Stimulated activated CD4-positive, alpha-beta T cell treated with anti-CD3 and anti-CD28 coated beads, Interleukin-2, amount 100 ng/mL, for 48 hours (primary cell): ENCODE measurements around the gene RGL4.
"Not testable (repeated sequence)": the region's sequence is repeated elsewhere in the genome, so short reads cannot be mapped to it uniquely, and the experiment has no call there.

Experiments used
- DNase-seq, 2 donors: peaks; one replicate each; pipeline ENCODE4 v3.0.0-alpha.2; 2020

The RGL4 gene, protein sequence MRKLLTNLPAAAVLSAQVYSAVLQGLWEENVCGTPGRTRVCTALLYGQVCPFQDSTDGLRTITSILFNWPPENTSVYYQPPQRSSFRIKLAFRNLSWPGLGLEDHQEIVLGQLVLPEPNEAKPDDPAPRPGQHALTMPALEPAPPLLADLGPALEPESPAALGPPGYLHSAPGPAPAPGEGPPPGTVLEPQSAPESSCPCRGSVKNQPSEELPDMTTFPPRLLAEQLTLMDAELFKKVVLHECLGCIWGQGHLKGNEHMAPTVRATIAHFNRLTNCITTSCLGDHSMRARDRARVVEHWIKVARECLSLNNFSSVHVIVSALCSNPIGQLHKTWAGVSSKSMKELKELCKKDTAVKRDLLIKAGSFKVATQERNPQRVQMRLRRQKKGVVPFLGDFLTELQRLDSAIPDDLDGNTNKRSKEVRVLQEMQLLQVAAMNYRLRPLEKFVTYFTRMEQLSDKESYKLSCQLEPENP

DNA sequence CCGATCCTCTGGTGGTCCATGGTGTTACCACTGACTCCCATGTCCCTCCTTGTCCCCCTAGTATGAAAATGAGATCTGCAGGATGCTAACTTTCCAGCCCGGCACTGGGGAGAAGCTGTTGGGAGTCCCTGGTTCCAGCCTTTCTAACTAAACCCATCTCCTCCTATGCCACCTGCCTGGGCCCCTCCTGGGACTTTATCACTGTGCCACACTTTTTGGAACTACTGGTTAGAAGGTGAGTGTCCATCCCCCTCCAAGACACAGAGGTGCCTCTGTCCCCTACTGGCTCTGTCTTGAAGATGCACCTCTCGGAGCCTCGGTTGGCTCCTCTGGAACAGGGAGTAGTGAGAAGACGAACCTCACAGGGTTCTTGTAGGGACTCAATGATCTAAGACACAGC is at the start of gene RGL4:
TSS of gene RGL4 (plus strand) at position 301 of the 400 bp plus-strand sequence. CDS start 1,018 bp downstream, outside the sequence.
- no peak for DNase-seq

DNA sequence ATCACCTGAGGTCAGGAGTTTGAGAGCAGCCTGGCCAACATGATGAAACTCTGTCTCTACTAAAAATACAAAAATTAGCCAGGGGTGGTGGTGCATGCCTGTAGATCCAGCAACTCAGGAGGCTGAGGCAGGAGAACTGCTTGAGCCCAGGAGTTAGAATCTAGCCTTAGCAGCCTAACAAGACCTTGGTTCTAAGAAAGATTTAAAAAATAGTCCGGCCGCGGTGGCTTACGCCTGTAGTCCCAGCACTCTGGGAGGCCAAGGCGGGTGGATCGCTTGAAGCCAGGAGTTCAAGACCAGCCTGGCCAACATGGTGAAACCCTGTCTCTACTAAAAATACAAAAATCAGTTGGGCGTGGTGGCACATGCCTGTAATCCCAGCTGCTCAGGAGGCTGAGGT is 44.3 kb upstream of the RGL4 start:
- DNase-seq = not testable (repeated sequence)

DNA sequence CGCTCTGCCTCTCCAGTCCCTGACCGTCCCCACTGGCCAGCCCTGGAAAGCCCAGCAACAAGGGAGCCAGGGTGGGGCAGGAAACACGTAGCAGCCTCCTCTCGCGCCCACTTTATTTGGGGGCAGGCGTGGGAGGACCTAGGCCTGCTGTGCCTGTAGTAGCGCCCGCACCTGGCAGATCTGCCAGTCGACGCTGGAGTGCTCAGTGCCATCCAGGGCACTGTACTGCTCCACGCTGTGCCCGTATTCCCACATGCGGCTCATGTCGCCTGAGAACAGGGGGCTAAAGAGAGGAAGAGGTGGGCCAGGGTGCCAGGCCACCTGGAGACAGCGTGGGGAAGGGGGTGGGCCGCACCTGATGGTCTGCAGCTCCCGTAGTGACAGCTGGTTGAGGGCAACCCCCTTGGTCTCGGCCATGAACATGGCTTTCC is 41.7 kb upstream of the RGL4 start:
- no peak for DNase-seq

DNA sequence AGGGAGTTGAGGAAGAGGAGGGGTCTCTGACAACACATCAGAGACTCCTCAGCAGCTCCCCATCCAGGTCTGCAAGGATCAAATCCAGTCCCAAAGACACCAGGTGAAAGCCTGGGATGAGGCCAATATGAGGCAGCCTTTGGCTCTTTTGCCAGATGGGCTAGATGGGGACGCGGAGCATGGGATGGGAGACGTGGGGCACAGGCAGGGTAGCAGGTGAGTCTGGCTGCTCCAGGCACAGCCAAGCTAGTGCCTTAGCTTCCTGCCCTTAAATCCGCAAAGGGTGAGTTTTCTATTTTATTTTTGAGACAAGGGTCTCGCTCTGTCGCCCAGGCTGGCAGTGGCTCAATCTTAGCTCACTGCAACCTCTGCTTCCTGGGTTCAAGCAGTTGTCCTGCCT is 39.1 kb upstream of the RGL4 start:
- DNase-seq = no peak

DNA sequence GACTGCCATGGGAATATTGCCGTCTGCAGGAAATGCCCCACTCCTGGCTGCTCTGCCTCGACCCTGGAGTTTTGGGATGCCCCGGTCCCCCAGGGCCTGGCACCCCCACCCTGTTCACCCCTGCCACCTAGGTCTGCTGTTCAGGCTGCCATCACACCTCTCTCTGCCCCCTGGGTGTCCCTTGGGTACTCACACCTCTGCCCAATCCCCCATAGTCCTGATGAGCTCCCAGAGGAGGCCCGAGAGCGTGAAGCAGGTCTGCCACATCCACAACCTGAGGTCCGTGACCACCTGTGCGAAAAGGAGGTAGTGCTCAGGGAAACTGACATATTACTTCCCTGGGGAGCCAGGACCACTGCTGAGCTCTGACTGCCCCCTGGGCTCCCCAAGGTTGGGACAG is 38.5 kb upstream of the RGL4 start:
- DNase-seq = no peak

DNA sequence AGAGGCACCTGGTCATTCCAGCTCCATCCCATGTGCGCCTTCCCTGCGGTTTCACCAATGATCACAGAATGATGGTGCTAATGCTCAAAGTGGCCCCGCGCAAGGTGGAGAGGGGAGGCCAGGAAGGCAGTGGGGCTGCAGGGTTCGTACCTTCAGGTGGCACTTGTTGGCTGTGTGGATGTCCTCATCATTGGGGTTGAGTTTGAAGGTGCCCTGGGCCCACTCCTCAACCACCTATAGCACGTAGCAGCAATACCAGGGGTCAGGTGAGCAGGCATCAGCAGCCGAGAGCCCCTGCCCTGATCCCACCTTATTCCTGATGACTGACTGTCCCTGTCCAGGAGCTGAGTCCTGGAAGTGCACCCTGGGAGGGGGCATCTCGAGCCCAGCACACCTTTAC is 38.1 kb upstream of the RGL4 start:
- no peak for DNase-seq

DNA sequence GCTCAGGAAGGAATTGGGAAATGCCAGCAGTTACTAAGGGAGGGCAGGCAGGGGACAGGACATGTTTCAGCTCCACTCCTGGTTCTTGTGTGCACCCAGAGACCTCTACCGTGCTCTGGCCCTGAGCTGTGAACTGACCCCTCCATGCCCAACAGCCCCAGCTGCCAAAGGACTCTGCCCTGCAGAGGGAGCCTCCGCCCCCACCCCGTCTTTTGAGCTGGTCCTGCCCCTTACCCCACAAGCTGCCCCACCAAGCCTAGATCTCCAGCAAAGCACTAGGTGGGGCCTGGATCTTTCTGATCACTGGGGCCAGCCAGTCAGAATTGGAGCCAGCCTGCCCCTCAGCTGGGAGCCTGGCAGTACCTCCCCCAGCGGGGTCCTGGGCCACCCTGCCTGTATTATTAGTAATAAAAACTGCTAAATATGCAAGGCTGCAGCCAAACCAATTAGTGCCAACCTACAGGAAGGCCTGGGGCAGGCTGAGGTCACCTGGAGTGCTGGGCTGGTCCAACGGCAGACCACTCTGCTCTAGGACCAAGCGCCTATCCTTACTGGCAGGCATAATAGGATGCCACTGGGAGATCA is 34.8 kb upstream of the RGL4 start:
- no peak for DNase-seq

DNA sequence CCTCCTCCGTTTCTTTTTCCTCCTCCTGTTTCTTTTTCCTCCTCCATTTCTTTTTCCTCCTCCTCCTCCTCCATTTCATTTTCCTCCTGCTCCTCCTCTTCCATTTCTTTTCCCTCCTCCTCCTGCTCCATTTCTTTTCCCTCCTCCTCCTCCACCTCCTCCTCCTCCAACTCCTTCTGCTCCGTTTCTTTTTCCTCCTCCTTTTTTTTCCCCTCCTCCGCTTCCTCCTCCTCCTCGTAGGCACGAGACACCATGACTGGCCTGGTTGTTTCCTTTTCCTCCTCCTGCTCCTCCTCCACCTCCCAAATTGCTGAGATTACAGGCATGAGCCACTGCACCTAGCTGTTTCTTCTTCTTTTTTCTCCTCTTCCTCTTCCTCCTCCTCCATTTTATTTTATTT is 33.1 kb upstream of the RGL4 start:
- no peak for DNase-seq

DNA sequence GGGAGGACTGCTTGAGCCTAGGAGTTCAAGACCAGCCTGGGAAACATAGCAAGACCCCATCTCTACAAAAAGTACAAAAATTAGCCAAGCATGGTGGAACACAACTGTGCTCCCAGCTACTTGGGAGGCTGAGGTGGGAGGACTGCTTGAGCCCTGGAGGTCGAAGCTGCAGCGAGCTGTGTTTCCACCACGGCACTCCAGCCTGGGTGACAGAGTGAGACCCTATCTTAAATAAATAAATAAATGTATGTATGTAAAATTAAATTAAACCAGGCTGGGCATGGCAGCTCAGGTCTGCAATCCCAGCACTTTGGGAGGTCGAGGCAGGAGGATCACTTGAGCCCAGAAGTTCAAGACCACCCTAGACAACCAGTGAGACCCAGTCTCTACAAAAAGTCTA is 30.4 kb upstream of the RGL4 start:
- DNase-seq = not testable (repeated sequence)

DNA sequence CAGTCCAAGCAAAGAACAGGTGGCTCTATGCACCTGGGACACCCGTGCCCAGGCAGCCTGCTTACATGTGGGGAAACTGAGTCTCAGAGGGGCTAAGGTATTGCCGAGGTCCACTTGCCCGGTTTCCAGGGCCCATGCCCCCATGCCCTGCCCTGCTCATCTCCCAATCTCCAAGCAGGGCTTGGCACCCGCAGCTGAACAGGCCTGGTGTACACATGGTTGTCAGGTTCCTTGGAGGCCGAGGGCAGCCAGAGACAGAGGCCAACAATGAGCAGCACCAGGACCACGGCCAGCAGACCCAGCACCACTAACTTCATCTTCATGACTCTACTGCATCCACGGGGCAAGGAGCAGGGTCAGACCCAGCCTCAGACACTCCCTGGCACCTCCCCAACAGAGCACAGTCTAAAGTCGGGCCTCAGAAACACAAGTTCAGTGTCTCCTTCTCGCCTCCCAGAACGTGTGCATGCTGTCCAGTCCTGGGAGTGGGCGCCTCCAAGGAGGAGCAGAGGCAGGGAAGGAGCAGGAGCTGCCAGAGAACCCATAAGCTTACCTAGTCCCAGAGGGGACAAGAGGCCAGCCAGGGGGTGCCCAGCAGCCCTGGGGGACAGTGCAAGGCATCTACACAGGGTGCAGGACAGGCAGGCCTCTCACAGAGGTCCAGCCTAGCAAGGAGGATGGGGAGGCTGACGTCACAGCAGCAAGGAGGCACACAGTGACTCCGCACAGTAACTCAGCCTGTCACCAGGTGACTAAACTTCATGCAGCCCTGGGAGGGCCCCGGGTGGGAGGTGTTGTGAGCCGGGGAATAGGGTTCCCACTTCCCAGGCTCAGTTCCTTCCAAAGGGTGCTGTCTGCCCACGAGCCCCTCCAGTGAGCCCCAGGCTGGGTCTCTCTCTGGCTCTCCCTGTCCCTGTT is 20.2 kb upstream of the RGL4 start:
- DNase-seq = no peak

DNA sequence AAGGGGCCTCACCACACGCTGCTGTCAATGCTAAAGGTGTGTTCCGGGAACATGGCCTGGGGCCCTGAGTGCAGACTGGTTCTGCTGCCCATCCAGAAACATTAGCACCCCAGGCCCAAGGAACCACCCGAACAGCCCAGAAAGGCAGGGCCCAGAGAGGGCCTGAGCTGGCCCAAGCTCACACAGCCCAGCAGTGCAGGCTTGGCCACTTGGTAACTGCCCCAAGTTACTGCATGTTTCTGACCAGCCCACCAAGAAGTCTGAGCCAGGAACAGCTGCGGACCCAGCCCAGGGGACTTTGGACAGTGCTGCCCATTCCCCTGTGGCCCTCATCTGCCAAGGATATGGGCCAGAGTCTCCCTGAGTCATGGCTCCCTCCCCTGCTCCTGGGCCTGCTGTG is 19.4 kb upstream of the RGL4 start:
- DNase-seq = not testable (repeated sequence)

DNA sequence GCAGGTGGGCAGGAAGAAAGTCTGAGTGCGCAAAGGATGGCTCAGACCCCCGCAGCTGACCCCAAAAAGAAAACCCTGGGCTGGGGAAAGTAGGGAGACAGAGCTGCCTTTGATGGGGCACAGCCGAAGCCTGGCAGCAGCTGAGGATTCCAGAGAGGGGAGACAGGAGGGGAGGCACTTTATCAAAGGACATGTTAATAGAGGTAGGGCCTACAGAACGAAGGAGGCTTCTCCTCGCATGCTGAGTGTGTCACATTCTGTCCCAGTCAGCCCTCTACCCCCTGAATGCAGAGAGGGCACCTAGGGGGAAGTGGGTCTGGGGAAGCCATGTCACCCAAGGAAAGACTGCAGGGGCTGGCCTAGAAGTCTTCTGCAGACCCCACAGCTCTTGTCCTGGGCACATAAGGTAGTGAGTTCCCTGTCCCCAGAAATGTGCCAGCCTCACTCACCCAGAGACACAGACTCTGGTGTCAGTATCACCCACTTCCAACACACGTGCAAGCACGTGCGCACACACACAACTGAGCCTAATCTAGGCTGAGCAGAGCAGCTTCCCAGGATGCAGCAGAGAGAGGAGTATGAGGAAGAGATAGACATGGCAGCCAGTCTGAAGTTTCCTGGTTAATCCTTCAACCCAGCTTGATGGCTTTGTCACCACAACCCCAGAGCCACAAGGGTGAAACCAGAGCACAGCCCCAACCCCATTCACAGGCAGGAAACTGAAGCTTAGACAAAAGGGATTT is 18.3 kb upstream of the RGL4 start:
- DNase-seq = not testable (repeated sequence)

DNA sequence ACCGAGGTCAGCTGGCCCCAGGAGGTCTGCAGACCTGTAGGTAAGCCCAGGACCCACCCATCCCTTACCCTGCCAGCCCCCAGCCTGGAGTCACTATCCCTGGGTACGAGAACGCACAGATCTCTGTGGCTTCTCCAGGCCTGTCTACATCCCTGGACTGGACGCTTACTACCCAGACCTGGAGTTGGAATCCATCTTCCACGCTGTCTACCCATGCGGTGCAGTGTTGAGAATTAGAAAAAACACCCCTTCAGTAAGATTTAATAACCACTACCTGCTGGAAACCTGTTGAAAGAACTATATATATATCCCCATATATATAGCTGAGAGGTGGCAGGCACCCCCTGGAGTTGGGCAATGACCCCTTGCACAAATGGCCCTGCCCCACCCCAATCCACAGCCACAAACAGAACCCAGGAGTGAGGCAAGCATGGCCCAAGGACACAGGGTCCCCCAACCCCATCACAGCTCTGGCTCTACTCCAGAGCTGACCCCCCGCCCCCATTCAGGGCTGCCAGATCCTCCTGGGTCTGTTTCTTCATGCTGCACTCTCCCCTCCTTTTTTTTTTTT is 17.7 kb upstream of the RGL4 start:
- DNase-seq = no peak

DNA sequence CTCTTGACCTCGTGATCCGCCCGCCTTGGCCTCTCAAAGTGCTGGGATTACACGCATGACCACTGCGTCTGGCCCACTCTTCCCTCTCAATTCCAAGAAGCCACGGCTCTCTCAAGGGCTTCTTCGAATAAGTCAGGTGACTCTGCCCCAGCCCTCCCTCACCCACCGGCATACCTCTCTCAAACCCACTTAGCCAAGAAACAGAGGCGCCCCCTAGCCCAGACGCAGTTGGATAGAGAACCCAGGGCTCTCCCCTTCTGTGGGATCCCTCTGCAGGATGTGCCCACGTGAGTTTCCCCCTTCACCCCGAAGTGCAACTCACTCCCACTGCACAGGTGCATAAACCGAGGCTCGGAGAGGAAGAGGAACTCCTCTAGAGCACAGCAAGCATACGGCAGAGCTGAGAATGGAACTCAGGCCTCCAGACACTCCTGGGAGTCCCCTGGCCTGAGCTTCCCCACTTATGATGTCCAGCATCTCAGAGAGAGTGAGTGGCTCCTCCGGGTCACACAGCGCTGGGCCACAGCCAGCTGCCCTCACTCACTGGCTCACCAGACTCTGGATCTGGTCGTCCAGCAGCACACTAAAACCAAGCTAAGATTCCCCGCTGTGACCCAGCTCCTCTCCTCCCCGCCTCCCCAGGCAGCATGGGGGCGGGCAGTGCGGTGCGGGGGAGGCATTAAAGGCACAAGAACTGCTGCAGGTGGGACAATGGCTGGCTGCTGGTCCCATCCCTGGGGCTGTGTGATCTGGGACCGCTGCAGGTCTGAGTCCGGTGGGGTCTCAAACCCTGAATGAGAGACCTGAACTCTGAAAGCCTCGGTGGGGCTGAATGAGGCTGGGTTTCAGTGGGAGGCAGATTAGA is 16.8 kb upstream of the RGL4 start:
- DNase-seq = no peak

DNA sequence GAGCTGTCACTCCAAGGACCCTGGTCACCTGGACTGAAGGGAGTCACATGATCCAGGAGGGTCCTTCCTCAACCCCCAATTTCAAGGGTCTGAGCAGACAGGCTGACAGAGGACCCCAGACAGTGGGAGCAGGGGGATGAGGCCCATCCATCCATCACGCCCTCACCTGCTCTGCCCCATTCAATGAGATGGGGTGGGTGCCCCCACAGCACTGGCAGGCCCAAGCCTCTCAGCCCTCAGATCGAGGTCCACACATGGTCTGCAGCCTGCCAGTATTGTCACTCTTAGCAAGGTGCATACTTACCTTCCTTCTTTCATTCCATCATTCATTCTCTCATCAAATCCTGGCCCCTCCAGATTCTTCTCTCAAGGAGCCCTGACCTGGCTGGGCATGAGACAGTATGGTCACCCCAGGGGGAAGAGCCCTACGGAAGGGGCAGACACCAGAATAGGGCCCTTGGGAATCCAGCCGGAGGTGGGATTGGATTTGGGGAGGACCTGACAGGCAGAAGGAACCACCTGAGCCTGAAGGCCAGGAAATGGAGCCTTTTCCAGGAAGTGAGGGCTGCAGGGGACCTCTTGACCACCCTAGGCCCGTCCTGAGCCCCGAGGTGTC is 15.8 kb upstream of the RGL4 start:
- DNase-seq = not testable (repeated sequence)

DNA sequence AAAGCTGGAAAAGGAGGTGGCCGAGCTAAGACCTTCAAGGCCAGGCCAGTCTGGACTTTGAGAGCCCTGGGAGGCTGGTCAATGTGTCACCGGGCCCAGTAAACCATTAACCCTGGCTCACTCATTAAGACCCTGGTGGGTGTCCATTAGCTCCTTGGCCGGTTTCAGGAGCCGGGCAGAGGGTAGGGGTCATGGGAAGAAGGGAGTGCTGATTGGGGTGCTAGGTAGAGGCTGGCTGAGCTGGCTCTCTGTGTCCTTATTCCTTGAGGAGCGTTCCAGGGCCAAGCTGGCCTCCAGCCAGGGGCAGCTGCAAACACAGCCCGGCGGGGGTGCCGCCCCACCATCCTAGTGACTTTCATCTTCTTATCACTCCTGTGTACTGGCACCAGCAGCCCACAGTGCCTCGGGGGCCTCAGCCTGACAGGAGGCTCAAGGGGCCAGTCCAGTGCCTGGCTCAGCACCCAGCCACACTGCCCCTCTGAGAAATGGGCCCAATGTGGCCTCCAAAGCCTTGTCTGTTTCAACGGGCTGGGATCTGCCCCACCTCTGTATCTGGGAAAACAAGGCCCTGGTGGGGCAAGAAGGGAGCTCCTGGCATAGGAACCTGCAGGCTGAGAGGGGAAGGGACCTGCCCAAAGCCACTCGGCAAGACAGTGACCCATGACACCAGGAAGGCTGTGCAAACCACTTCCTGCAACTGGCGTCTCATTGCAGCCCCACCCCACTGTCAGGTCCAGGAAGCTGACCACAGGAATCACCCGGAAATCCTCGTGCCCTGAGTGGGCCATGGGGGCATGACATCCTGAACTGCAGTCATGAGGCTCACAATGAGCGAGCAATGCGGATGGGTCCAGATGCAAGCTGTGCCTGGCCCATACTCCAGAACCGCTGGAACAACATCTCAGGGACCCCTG is 15.1 kb upstream of the RGL4 start:
- no peak for DNase-seq

DNA sequence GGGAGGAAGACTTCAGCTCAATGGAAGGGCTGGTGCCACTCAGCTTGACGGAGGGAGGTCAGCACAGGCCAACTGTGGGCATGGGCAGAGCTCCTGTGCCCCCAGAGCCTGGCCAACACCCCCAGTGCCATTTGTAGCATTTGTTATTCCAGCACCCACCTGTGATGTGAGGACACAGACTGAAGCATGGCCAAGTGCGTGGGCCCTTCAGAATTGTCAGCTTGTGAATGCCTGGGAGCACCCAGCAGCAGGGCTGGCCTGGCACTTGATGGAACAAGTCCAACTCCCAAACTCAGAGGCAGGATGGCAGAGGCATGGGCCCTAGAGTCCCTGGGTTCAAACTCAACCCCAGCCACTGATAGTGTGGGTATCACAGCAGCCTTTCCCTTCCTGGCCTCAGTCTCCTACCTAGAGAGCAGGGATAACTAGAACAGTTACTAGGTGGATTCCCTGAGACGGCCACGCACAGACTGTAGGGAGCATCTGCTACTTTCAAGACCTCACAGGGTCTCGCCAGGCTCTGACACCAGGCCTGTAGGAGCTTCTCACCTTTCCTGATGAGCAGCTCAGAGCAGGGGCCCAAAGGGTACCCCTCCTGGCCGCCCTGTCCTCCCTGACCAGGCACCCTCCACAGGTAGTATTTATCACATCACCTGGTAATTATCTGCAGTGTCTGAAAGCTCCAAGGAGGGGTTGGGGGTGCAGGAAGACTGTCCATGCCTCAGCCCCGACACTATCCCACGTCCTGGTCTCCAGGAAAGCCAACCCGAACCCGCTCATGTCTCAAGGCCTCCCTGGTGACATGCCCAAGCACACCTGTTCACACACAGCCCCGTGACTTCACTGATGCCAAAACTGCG is 13.7 kb upstream of the RGL4 start:
- DNase-seq = not testable (repeated sequence)

DNA sequence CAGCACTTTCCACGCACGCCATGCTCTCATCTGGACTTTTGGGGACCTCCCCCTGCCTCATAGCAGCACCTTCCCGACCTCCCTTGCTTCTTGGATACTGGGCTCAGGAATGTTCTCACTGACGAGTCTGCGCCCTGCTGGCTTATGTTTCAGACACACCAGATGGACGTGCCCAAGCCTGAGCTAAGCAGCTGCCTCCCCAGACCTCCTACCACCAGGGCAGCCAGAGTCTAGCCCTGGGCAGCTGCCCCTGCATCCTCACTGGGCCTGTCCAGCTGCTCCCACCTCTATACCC is 13.2 kb upstream of the RGL4 start:
- DNase-seq = no peak

DNA sequence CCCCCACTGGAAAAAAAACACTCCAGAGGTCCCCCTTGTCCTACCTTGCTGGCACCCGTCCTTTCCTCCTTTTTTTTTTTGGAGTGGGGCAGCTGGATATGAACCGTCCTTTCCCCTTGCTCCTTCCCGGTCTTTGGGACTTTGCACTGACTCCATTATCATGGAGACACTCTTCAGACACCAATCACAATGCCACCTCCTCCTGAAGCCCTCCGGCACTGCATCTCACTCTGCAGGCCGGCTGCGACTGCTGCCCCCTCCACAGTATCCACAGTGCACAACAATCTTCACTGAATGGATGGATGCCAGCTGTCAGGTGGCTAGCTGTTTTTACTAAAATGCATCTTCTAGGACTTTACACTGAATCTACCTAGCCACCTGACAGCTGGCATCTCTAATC is 12.7 kb upstream of the RGL4 start:
- DNase-seq = no peak
